ENCODE measurements around the gene SARDH. TPM values are rescaled to one million over a fixed set of nuclear protein-coding genes. Genes with fewer than 3 reads are reported as not detected.

Gene SARDH
- total and polyA plus RNA-seq, 2 of the 13 experiments (the other 11 are each of a cell fraction or from before 2014, with no cell fraction given): 11.6 to 34.9 TPM

GRCh38 chr9:133784731-133785561, 46.8 kb upstream of the SARDH start:
- Histone ChIP-seq H3K4me1 (ENCODE audit: insufficient read depth, low read length) (peaks cover 16% of the 10 kb centered on the region), H3K4me3 (replicated peaks in 1 of 3; ENCODE audit: insufficient read depth in 1 of 3, low read depth in 2 of 3, low read length in 3 of 3) (no peak overlapping the region), H2AFZ (ENCODE audit: low read length) (no peak overlapping the region), H4K20me1 (ENCODE audit: insufficient read depth, low read length) (no peaks in the 10 kb centered on the region; the same call in 1 of the 2 replicates), H3K9me3 (ENCODE audit: low read length) (no peaks in the 10 kb centered on the region), H3K27ac (ENCODE audit: extremely low read length, insufficient read depth, low read length) (no peak overlapping the region), H3K36me3 (replicated peaks in 1 of 2; ENCODE audit: control insufficient read depth in 1 of 2, insufficient read depth in 2 of 2, low read length in 2 of 2) (peaks cover 19 to 42% of the 10 kb centered on the region in 2 experiments; a peak in 4 of 5 replicates), H3K79me2 (ENCODE audit: insufficient read depth, low read length) (no peaks in the 10 kb centered on the region), H3K27me3 (ENCODE audit: control insufficient read depth in 1 of 2, insufficient read depth in 2 of 2, low read length in 2 of 2) (no peaks in the 10 kb centered on the region), H3K4me2 (ENCODE audit: low read depth, low read length) (no peak overlapping the region), H3K9ac (ENCODE audit: insufficient read depth, low read depth, low read length) (no peak overlapping the region)
- intact Hi-C loops (cut with micrococcal nuclease; ENCODE audit: unreplicated experiment) (no loop called here), in situ Hi-C loops (cut with HindIII; ENCODE audit: extremely low pct_ligation_motif_present, low pct_unique_long_range_greater_than_20kb) (loop anchor here (5.0 kb wide), 1 partner anchor 207 kb away; the partner anchor contains the start of gene VAV2)
- TF ChIP-seq AGO2 (optimal IDR thresholded peaks at IDR 0.05; ENCODE audit: low read depth, low read length) (peak; percentile 19), TEAD3 (CRISPR knock-in tag; optimal IDR thresholded peaks at IDR 0.05; ENCODE audit: borderline replicate concordance) (no peak)
- no peak for FAIRE-seq
- DNase-seq (ENCODE audit: low spot score): no peak
- POLR2A ChIA-PET: no interaction called here
- WGBS (ENCODE audit: low lambda C conversion rate): 98% methylated on average over 18 of the region's 25 CpGs
- ATAC-seq: no peak
- CTCF ChIA-PET (ENCODE audit: low intra/inter-chr PET ratio, low total read pairs): no interaction called here
- BruUV-seq (replicated peaks): no TSS peak

- H3K4me3 ChIP-seq (replicated peaks in 1 of 3; ENCODE audit: insufficient read depth in 1 of 3, low read depth in 2 of 3, low read length in 3 of 3): no peak overlapping the region
- H3K9ac ChIP-seq (ENCODE audit: insufficient read depth, low read depth, low read length): no peak overlapping the region
- in situ Hi-C loops (cut with HindIII; ENCODE audit: extremely low pct_ligation_motif_present, low pct_unique_long_range_greater_than_20kb) (no loop called here), intact Hi-C loops (cut with micrococcal nuclease; ENCODE audit: unreplicated experiment) (no loop called here)
- CTCF ChIA-PET (ENCODE audit: low intra/inter-chr PET ratio, low total read pairs): no interaction called here
- no peak overlapping the region for H2AFZ ChIP-seq (ENCODE audit: low read length)
- H3K79me2 ChIP-seq (ENCODE audit: insufficient read depth, low read length): no peaks in the 10 kb centered on the region
- H3K4me2 ChIP-seq (ENCODE audit: low read depth, low read length): no peak overlapping the region
- H3K4me1 ChIP-seq (ENCODE audit: insufficient read depth, low read length): no peaks in the 10 kb centered on the region
- no TSS peak for BruUV-seq (replicated peaks)
- WGBS (ENCODE audit: low lambda C conversion rate): 97% methylated on average over 11 of the region's 13 CpGs
- no peaks in the 10 kb centered on the region for H3K27me3 ChIP-seq (ENCODE audit: control insufficient read depth in 1 of 2, insufficient read depth in 2 of 2, low read length in 2 of 2)
- H3K27ac ChIP-seq (ENCODE audit: extremely low read length, insufficient read depth, low read length): no peak overlapping the region
- ATAC-seq (no peak), DNase-seq (ENCODE audit: low spot score) (no peak), FAIRE-seq (no peak)
- H3K36me3 ChIP-seq (replicated peaks in 1 of 2; ENCODE audit: control insufficient read depth in 1 of 2, insufficient read depth in 2 of 2, low read length in 2 of 2): peaks cover 20 to 47% of the 10 kb centered on the region in 2 experiments; a peak in 4 of 5 replicates
- POLR2A ChIA-PET: interaction anchor here (1.6 kb wide), 1 partner anchor 210 kb away, joined by 5 read pairs; no protein-coding TSS in a partner anchor
- no peaks in the 10 kb centered on the region; the same call in 1 of the 2 replicates for H4K20me1 ChIP-seq (ENCODE audit: insufficient read depth, low read length)
- no peaks in the 10 kb centered on the region for H3K9me3 ChIP-seq (ENCODE audit: low read length)
- no peak for TF ChIP-seq ZBED4 (CRISPR knock-in tag; IDR thresholded peaks at IDR 0.05; ENCODE audit: borderline replicate concordance)
- TF ChIP-seq ZNF720 (CRISPR knock-in tag; IDR thresholded peaks at IDR 0.05): no peak
- no peak for TF ChIP-seq ZSCAN31 (CRISPR knock-in tag; IDR thresholded peaks at IDR 0.05; ENCODE audit: low read depth)
- no peak for TF ChIP-seq KDM3A (CRISPR knock-in tag; IDR thresholded peaks at IDR 0.05; ENCODE audit: low read depth)
- peak; percentile 65; the same call in 1 of the 2 replicates for TF ChIP-seq HNRNPL (IDR thresholded peaks at IDR 0.05; ENCODE audit: low read depth, low read length)
- no peak for TF ChIP-seq MEIS2 (CRISPR knock-in tag; IDR thresholded peaks at IDR 0.05)
- TF ChIP-seq ZNF431 (CRISPR knock-in tag; IDR thresholded peaks at IDR 0.05; ENCODE audit: borderline replicate concordance, low read depth): no peak
- no peak for TF ChIP-seq GRHL1 (CRISPR knock-in tag; conservative IDR thresholded peaks at IDR 0.05)
- no peak for TF ChIP-seq ZNF451 (CRISPR knock-in tag; IDR thresholded peaks at IDR 0.05)
- TF ChIP-seq AGO2 (optimal IDR thresholded peaks at IDR 0.05; ENCODE audit: low read depth, low read length): peak; percentile 42
Observed at GRCh38 chr9:133783331-133783731, 45.2 kb upstream of the SARDH start.
